Activated CD8-positive, alpha-beta memory T cell treated with anti-CD3 and anti-CD28 coated beads, Interleukin-2, amount 50 U/mL, for 24 hours (primary cell): ENCODE measurements around the gene FAM177B.
"Not testable (repeated sequence)": the region's sequence is repeated elsewhere in the genome, so short reads cannot be mapped to it uniquely, and the experiment has no call there.

Source experiments
- DNase-seq: peaks from one replicate; pipeline ENCODE4 v3.0.0-alpha.2; 2020; ENCODE audit errors: extremely low read depth

Gene FAM177B

DNA sequence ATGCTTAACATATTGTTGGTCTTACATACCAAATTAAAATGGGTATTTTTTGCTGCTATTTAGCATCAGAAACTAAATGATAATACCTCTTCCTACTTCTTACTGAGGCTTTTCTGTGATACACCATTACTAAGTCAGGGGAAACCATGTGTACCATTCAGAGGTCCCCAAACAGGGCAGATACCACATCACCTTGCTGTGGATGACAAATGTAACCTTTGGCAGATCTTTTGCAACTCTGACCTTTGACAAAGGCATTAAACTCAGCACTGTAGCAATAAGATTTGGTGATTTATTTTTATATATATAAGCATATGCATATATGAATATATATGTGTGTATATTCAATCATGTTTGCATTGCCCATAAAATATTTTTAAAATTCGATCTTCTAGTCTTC, 2.9 kb downstream of the FAM177B start:
- DNase-seq: no peak

DNA sequence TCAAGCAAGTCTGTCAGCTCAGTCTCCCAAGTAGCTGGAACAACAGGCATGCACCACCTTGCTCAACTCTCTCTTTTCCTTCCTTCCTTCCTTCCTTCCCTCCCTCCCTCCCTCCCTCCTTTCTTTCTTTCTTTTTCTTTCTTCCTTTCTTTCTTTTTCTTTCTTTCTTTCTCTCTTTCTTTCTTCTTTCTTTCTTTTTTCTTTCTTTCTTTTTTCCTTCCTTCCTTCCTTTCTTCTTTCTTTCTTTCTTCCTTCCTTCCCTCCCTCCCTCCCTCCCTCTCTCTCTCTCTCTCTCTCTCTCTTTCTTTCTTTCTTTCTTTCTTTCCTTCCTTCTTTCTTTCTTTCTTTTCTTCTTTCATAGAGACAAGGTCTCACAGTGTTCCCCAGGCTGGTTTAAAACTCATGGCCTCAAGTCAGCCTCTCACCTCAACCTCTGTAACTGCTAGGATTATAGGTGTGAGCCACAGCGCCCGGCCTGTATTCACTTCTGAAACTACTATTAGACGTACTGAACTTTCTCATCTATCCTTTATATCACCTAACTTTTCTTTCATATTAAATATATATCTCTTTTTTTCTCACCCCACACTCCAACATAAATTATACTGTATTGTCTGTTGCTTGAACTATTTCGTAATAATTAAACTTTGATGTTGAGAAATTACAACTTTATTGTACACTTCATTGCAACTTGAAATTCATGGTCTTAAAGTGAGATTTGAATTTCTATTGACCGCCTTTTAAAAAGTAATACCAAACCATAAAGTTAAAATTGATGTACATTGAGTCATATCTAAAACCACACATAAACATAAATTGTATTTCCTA, 4.8 kb downstream of the FAM177B start:
- DNase-seq: not testable (repeated sequence)

DNA sequence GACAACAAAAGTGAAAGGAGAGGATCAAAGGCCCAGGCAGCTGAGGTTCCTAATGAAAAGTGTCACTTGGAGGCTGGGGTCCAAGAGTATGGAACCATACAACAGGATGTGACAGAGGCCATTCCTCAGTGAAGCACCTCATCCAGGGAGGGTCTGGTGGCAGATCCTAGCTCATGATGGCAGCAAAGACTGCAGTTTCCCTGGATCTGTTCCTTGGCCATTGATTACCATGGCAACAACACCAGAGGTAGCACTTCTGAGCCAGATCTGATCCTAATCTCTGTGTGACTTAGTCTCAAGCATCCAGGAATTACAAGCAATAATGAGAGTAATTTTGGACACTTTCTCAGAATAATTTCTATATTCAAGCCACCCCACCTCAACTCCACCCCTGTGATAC, 12.9 kb downstream of the FAM177B start:
- DNase-seq: no peak

DNA sequence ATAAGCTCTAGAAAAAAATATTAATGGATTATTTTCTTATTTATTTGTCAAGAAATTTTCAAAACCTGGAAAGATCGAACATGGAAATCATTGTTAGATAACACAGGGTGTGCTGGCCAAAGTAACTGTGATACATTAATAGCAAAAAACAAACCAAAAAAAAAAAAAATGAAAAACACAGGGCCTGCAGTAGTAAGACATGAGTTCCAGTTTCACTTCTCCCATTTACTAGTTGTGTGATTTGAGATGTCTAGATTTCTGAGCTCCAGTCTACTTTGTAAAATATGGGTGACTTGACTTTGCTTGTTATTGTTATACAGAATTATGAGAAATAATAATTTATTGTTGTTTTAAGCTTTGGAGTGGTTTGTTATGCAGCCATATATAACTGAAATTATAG, 13.6 kb downstream of the FAM177B start:
- no peak for DNase-seq

DNA sequence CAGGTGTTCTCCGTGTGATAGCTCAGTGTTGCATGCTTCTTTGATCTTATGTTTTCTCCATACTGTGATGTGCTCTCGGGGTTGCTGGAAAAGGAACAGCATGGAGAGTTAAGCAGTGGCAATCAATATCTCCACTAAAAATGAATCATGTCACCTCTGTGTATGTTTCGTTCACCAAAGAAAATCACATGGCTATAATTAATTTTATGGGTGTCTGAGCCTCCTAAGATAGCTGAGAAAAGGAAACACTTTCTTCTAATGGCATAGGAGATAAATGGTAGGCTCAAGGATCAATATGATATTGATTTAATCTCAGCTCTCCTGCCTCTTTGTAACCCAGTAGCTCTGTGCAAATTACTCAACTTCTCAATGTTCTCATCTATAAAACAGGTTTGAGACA, 14.3 kb downstream of the FAM177B start:
- no peak for DNase-seq

DNA sequence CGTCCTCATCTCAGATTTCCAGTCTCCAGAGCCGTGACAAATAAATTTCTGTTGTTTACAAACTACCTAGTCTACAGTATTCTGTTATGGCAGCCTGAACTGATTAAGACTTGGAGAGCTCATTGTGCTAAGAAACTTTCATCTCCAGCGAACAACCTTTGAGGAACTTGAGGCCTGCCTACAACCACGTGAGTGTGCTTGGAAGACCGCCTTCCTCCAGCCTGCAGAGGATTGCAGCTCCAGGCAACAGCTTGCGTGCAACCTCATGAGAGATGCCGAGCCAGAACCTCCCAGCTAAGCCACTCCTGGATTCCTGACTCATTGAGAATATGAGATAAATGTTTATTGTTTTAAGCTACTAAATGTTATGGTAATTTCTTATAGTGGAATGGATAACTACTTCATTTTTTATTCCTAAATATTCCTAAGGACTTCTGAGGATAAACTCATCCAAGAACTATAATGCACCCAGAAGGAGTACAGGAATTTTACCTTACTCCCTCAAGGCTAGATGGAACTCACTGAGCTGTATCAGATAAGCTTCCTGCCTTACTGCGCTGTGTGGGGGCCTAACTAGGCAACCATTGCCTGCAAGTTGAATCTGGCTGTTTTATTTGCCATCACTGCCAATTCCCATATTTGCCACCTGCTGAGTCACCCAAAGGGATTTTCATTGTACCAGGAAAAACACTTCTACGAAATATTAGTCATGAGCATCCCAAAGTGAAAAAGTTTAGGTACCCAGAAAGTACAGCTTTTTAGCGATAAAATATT, 17.6 kb downstream of the FAM177B start:
- no peak for DNase-seq

DNA sequence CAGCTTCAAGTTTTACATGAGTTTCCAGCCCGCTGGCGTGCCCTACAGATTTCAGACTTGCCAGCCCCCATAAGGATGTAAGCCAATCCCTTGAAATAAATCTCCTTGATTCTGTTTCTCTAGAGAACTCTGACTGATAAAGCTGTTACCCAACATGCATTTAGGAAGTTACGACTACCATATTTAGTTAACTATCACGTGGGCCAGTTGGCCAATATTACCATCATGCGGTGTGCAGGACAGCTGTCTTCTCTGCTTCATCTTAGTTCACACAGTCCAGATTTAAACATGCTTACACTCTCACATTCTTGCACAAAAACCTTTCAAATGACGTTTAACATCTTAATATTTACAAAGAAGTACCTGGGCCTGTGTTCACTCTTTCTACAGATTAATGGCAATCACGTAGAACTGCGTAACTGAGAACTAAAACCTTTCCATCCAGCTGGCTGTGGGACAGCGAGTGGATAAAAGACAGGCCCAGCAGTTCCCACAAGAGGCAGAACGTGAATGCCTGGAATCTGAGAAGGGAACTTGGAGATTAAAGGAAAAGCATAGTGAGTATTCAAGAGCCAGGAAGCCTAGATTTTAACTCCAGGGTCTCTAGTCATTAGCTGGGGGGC, 20.8 kb downstream of the FAM177B start:
- no peak for DNase-seq

DNA sequence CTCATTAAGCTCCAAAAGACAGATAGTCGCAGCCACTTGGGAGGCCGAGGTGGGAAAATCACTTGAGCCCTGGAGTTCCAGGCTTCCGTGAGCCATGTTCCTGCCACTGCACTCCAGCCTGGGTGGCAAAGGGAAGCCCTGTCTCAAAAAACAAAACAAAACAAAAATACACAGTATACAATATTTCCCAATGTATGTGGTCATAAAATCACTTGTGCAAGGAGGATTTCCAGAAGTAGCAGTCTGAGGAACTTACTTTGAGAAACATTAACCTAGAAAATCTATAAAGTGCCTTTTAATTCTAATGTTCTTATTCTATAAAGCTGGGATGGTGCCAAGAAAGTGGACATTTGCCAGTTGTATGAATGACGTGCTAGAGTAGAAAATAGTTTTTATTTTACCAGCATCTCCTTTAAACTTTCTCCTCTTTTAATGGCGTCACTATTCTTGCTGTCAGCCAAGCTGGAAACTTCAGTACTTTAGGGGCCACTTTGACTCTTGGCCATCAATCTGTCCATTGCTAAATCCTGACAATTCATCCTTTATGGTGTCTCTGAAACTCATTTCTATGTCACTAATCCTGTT, 22.5 kb downstream of the FAM177B start:
- DNase-seq: no peak

DNA sequence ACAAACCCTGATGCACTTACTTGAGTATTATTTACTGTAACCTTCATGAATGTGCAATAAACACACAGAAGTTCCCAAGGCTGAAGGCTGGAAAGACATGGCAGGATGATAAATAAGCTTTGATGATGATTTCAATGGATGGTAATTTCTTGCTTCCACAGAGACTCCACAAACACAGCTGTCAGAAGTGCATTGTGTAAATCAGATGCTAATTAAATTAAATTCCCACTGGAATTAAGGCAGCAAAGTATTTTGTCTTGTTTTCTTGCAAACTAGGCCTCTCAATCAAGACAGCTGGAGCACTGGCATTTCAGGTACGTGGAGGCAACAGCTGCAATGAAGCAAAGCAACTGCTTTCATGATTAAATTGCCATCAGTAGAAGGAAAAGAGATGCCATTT, 24.1 kb downstream of the FAM177B start:
- DNase-seq: no peak

DNA sequence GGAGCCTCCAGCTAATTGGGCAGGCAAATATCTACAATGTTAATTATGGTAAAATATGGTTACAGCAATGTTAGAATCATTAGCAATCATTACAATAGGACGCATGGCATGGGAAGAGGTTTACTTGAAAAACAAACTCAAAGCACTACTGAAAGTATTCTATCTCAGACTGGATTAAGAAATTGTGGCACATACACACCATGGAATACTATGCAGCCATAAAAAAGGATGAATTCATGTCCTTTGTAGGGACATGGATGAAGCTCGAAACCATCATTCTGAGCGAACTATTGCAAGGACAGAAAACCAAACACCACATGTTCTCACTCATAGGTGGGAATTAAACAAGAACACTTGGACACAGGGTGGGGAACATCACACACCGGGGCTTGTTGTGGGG, 25.2 kb downstream of the FAM177B start:
- DNase-seq: not testable (repeated sequence)

DNA sequence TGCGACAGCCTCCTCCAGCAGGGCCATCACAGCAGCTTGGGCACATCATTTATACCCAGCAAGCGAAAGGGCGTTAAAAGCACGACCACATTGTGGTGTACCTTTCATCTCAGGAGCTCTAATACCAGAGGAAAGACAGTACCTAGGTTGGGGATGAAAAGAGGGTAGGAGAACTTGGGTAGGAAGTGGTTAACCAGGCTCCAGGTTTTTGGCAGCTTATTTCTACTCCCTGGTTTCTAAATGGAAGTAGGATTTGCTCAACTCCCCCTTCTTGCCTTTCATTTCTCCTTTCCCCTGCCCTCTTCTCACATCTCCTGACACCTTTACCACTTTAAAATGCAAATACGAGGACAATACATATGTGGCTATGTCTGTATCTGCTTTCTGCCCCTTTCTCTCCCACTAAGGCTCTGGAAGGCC, 30.2 kb downstream of the FAM177B start:
- DNase-seq: no peak

DNA sequence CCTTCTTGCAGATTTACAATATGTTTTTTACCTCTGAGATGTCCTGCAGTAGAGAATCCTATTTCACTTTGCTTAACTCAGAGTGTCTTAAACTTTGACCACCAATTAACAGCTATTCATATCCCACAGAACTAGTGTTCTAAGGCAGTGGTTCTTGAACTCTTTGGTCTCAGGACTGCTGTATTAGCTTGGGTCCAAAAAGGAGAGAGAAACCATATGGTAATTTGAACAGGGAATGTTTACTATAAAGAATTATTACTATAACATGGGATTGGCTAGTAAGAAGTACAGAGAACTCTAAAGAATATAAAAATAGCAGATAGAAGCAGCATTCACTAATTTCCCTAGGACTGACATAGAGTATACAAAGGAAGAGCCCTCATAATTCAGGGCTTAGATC, 31.6 kb downstream of the FAM177B start:
- no peak for DNase-seq

DNA sequence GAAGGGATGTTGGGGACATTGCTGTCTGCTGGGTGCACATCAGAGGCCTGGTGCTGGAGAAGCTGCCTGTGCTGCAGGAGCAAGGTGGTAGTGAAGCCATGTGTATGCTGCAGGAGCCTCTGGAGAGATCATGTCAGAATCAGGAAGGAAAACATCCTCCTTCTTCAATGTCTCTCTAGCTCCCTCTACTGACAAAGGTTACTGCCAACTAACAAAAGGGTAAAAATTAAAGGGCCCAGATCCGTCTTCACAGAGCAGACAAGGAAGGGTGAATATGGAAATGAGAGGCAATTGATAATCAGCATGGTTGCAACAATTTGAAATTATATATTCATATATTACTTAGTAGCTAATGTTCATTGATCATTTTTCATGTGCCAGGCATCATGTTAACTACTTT, 32.2 kb downstream of the FAM177B start:
- DNase-seq: no peak

DNA sequence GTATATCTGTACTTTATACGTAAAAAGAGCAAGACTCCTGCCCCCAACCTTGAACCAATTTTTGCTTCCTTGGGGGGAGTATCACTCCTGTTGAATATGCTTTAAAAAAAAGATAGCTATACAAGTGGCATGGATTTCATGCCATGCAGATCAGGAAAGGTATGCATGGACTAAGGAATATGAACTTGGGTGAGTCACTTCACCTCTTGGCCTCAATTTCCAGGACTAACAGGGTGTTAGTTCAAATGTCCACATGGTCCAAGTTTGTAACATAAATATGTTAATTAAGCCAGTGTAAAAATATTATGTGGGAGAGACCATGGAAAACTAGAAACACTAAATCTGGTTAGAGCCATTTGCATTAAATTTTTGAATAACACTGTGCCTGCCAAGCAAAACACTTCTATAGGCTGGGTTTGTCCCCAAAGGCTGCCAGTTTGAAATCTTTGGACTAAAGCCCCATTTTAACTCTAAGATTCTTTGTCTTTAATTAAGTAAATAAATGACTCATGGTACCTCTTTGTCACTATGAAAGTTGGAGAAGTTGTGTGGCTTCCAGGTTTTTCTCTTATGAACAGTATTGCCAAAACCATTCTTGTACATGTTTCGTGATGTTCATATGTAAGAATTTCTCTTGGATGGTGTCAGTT, 33.1 kb downstream of the FAM177B start:
- no peak for DNase-seq

DNA sequence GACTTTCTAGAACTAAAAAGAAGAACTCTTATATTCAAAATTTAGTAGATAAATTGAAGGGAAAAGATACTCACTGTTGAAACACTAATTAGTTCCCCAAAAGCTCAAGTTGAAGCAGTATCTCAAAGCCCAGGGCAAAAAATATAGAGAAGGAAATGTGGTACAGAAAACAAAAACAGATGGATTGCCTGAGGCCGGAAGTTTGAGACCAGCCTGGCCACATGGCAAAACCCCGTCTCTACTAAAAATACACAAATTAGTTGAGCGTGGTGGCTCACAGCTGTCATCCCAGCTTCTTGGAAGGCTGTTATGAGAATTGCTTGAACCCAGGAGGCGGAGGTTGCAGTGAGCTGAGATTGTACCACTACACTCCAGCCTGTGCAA, 36.0 kb downstream of the FAM177B start:
- no peak for DNase-seq

DNA sequence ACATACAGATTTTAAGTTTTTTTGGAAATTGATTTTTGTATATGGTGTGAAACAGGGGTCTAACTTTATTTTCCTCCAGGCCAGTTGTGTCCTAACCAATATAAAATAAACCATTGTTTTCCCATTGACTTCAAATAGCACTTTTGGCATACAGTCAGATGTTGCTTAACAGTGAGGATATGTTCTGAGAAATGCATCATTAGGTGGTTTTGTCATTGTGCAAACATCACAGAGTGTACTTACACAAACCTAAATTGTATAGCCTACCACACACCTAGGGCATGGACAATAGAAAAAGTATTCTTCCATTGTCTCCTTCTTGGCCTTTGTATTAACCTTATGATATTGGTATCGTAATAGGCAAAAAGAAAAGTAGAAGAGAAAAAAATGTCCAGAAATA, 40.5 kb downstream of the FAM177B start:
- DNase-seq: no peak

DNA sequence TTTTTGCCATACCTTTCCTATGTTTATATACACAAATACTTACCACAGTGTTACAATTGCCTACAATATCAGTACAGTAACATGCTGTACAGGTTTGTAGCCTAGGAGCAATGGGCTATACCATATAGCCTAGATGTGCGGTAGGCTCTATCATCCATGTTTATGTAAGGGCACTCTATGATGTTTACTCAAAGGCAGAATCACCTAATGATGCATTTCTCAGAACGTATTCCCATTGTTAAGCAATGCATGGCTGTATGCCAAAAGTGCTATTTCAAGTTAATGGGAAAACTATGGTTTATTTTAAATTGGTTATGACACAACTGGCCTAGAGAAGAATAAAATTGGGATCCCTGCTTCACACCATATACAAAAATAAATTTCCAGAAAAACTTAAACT, 41.0 kb downstream of the FAM177B start:
- DNase-seq: no peak

DNA sequence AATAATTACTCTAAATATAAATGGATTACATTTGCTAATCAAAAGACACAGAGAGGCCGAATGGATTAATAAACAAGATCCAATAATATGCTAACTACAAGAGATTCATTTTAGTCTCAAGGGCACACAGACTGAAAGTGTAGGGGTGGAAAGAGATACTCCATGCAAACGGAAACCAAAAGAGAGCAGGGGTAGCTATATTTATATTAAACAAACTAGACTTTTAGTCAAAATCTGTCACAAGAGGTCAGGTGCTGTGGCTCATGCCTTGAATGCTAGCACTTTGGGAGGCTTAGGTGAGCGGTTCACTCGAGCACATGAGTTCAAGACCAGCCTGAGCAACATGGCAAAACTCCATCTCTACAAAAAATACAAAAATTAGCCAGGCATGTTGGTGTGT, 44.2 kb downstream of the FAM177B start:
- no peak for DNase-seq

DNA sequence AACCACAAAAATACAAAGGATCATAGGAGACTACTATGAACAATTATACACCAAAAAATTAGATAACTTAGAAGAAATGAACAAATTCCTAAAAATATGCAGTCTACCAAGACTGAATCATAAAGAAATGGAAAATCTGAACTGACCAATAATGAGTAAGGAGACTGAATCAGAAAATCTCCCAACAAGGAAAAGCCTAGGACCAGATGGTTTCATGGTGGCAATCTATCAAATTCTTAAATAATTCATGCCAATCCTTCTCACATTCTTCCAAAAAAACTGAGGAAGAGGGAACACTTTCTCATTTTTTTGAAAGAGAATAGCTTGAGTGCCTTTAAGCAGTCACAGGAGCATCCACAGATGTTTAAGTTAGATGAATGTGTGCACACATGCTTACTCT, 46.0 kb downstream of the FAM177B start:
- no peak for DNase-seq

DNA sequence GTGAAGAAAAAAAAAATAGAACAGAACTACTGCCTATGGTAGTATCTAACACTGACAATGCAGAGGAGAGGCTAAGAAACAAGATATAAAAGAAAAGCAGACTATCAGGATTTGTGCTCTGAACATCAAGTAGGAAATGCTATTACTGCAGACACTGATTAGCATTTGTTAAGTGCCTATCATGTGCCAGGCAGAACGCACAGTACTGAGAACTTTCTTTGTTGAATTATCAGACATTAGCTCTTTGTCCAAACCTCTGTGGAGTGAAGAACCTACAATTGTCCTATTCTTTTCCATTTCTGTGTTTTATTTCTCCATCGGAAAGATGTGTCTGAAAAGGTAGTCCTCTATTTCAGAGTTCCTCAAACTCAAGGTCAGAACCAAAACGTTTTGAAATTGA, 47.4 kb downstream of the FAM177B start:
- DNase-seq: no peak

DNA sequence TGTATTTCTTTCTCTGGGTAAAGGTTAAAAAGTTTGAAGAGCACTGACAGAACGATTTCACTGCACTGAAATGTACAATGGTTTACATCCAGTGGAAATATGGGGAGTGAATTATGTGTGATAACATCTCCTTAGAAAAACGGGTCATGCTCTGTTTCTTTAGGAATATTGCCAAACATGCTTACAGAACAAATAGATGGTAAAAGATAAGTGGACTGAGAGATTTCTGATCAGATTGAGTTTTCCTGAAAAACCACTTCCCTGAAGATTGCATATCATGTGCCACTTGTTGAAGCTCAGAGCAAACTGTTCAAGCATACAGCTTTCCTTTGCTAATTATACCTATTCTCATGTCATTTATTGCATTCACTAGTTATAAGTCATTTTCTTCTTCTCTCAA, 47.9 kb downstream of the FAM177B start:
- DNase-seq: no peak

DNA sequence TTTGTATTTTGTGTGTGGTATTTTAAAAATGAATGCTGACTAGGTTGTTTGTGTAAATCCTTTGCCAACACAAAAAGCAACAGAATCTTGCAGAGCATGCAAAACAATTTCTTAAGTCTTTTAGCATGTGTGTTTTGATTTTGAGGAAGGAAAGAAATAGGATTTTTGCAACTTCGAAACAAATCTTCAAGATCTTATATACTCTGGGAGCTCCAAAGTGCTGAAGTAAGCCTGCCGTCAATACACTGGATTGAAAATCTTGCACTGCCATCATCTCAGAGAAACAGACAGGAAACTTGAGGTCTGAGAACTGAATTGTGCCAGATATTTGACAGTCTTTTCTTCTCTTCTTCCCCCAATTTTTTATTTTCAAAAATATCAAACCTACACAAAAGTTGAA, 48.5 kb downstream of the FAM177B start:
- no peak for DNase-seq
